GM04503 (cell line): ENCODE results near the gene PEX11A.

Experiments
- DNase-seq: peaks from one replicate; pipeline ENCODE4 v3.0.0-alpha.2; 2012; ENCODE audit warnings: low read depth

Gene PEX11A

DNA sequence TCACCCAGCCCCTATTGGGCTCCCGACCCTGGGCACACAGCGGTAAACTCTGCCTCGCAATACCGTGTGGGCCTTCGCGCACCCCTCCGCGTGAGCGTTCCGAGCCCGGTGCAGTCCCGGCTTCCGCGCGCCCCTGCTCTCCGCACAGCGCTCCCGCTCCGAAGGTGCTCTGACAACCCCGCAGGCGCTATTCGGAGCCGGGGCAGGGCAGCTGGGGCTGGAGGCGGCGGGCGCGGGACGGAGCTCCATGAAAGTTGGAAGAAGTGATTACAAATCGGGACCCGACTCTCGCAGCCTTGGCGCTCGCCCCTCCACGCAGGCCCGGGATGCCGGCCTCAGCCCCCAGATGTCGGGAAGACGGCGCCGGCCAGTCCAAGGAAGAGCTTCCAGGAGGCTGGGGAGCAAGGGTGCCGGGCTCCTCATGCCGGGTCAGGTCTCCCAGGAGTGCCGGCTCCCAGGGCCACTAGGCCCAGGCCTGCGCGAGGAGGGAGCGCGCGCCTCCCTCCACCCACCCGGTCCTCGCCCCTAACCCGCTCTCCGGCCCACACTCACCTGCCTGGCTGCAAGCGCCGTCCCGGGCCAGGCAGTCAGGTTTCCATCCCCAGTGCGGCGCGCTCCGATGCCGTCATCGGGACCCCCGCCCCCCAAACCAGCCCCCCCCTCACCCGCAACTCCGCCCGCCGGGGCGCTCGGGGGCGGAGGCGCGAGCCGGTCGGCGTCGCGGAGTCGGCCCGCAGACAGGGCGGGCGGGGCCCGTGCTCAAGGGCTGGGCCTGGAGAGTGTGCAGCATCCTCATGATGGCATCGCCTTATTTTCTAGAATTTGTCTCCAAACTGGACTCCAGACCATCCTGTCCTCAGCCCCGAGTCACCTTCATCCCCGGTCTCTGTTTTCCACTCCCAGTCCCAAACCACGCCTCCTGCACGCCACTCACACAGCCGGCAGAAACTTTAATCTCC lies 35.4 kb downstream of the PEX11A start, which contains the start of gene KIF7:
Gene KIF7 (minus strand): TSS at position 621 of the 959 bp plus-strand sequence. CDS start 2,537 bp downstream, outside the sequence.
- no peak for DNase-seq

- no peak for DNase-seq
Measured at GRCh38 chr15:89654301-89654761, 36.2 kb downstream of the PEX11A start.

GRCh38 chr15:89653578-89653977 lies 37.0 kb downstream of the PEX11A start:
- no peak for DNase-seq

GRCh38 chr15:89652666-89653065 lies 37.9 kb downstream of the PEX11A start:
- DNase-seq: no peak

- no peak for DNase-seq
Measured at GRCh38 chr15:89652131-89652530, 38.4 kb downstream of the PEX11A start.

DNA sequence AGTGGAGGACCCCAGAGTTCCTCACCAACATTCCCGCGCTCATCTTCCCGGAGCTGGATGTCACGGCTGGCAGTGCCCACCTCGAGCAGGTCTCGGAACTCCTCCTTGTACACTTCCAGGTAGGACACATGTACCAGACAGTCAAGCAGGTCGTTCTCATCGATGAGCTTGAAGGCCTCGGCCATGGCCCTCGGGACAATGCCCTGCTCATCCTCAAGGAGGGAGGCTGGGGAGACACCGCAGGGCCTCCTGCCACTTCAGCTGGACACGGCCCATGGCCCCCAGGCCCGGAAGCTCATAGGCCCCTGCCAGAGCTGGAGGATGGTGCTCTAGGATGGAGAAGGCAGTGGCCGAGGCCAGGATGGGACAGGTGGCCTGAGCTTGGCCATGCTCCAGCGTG lies 40.8 kb downstream of the PEX11A start:
- no peak for DNase-seq

DNA sequence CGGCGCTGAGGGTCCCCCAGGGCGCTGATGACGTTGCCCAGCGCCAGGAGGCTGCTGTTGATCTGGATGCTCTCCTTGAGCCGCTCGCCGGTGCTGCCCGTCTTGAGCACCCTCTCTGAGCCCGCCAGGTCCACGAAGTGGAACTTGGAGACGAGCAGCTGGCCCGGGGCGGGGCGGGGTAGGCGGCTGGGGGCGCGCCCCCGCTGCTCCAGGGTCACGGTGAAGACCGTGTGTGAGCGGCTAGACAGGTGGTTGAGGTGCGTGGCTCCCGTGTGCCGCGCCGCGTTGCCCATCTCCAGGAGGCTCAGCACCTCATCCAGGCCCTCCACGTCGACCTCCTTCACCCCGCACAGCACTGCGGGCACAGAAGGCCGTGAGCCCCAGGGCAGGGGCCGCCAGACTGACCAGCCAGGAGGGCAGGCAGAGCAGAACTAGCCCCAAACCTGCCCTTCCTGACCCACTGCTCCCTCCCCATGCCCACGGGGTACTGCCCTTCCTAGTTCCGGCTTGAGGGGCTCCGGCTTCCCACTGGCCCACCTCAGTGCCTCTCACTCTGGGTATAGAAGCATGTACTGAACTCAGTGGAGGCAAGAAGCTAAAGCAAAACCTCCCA lies 41.4 kb downstream of the PEX11A start:
- DNase-seq: no peak

GRCh38 chr15:89648106-89649012 lies 42.2 kb downstream of the PEX11A start:
- no peak for DNase-seq

GRCh38 chr15:89647191-89647851 lies 43.2 kb downstream of the PEX11A start:
- no peak for DNase-seq

- no peak for DNase-seq
Measured at GRCh38 chr15:89646416-89647141, 44.0 kb downstream of the PEX11A start.

DNA sequence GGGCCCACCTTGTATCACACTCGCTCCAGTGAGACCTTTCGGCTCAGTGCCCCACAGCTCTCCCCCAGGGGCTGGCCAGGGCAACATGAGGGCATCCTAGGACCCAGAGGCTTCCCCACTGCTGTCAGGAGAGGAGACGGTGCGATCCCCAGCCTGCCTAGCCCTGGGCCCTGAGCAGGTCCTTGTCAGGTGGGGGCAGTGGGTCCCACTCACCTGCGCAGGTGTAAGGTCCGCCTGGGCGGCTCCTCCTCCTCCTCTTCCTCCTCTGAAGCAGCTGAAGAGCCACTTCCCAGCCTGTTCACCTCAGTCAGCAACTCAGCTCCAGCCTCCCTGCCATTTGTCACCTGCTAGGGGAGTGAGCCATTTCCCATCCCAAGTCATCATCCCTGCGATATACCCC lies 44.9 kb downstream of the PEX11A start:
- no peak for DNase-seq

DNA sequence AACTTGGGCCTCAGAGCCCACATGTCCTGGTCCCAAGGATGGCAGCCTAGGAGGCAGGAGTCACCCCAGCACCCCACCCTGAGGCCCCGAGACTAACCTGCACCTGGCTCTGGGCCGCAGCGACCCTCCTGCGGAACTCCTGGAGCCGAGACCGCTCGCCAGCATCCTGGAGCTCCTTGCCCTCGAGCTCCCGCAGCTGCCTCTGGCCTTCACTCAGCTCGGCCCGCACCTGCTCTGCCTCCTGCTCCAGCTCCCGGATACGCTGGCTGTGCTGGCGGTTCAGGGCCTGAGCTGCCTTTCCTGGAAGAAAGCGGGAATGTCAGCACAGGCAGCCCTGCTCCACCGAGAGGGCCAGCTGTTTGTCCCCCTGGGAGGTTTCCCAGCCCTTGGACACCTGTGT lies 48.4 kb downstream of the PEX11A start:
- no peak for DNase-seq

- DNase-seq: no peak
Measured at GRCh38 chr15:89641053-89641452, 49.5 kb downstream of the PEX11A start.

DNA sequence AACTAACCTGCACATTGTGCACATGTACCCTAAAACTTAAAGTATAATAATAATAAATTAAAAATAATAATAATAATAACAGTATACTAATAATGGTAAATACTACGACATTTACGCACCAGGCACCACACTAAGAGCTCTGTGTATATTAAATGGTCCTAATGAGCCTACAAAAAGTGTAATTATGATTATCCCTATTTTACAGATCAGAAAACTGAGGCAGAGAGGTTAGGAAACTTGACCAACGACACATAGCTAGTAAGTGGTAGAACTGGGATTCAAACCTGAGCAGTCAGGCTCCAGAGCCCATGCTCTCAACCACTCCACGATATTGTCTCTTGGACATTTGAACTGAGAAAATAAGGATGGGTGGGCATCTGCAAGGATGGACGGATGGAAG lies 50.3 kb downstream of the PEX11A start:
- DNase-seq: no peak

- no peak for DNase-seq
Measured at GRCh38 chr15:89633585-89633984, 57.0 kb downstream of the PEX11A start.

- DNase-seq: no peak
Measured at GRCh38 chr15:89632563-89633430, 57.8 kb downstream of the PEX11A start.

- no peak for DNase-seq
Measured at GRCh38 chr15:89631902-89632264, 58.7 kb downstream of the PEX11A start.
